ENCODE measurements around the gene DNAH2.

The DNAH2 gene

GRCh38 chr17:7849751-7850504 lies 132.4 kb downstream of the DNAH2 start:
- TF ChIP-seq CTCF (IDR thresholded peaks at IDR 0.05; ENCODE audit: low read length, missing control alignments): no peak
- no peak overlapping the region for H3K4me3 ChIP-seq (replicated peaks; ENCODE audit: low read depth, low read length)
- DNase-seq (ENCODE audit: low read depth): no peak

GRCh38 chr17:7850701-7851437 lies 133.3 kb downstream of the DNAH2 start:
- no peak overlapping the region for H3K4me3 ChIP-seq (replicated peaks; ENCODE audit: low read depth, low read length)
- no peak for DNase-seq (ENCODE audit: low read depth)
- no peak for TF ChIP-seq CTCF (IDR thresholded peaks at IDR 0.05; ENCODE audit: low read length, missing control alignments)

GRCh38 chr17:7851438-7852261 lies 134.1 kb downstream of the DNAH2 start:
- TF ChIP-seq CTCF (IDR thresholded peaks at IDR 0.05; ENCODE audit: low read length, missing control alignments): peak; percentile 84
- no peak overlapping the region for H3K4me3 ChIP-seq (replicated peaks; ENCODE audit: low read depth, low read length)
- peak; percentile 89 for DNase-seq (ENCODE audit: low read depth)

GRCh38 chr17:7852262-7852670 lies 134.7 kb downstream of the DNAH2 start:
- DNase-seq (ENCODE audit: low read depth): no peak
- no peak overlapping the region for H3K4me3 ChIP-seq (replicated peaks; ENCODE audit: low read depth, low read length)
- no peak for TF ChIP-seq CTCF (IDR thresholded peaks at IDR 0.05; ENCODE audit: low read length, missing control alignments)

- H3K4me3 ChIP-seq (replicated peaks; ENCODE audit: low read depth, low read length): no peak overlapping the region
- DNase-seq (ENCODE audit: low read depth): no peak
- TF ChIP-seq CTCF (IDR thresholded peaks at IDR 0.05; ENCODE audit: low read length, missing control alignments): no peak
Observed at GRCh38 chr17:7852919-7853690, 135.6 kb downstream of the DNAH2 start.

GRCh38 chr17:7853691-7854038 lies 136.1 kb downstream of the DNAH2 start:
- H3K4me3 ChIP-seq (replicated peaks; ENCODE audit: low read depth, low read length): no peak overlapping the region
- TF ChIP-seq CTCF (IDR thresholded peaks at IDR 0.05; ENCODE audit: low read length, missing control alignments): no peak
- DNase-seq (ENCODE audit: low read depth): no peak
